Stimulated activated CD8-positive, alpha-beta memory T cell treated with anti-CD3 and anti-CD28 coated beads, Interleukin-15, amount 100 ng/mL, for 24 hours (primary cell): ENCODE data around the gene PI4K2A.
"Not testable (repeated sequence)": the region's sequence is repeated elsewhere in the genome, so short reads cannot be mapped to it uniquely, and the experiment has no call there.

Source experiments
- DNase-seq: peaks from one replicate; pipeline ENCODE4 v3.0.0-alpha.2; 2020; ENCODE audit warnings: low read depth

Gene PI4K2A

GRCh38 chr10:97632949-97633884, 7.3 kb upstream of the PI4K2A start, which contains the start of gene MORN4:
Gene MORN4, minus strand, starts transcription at chr10:97633500. Its CDS starts 13,847 bp downstream, at chr10:97619653.
- peak; percentile 72 for DNase-seq

GRCh38 chr10:97633921-97634320, 6.5 kb upstream of the PI4K2A start:
- DNase-seq, result no peak

- DNase-seq, result no peak
Observed at GRCh38 chr10:97635577-97635976, 4.9 kb upstream of the PI4K2A start.

GRCh38 chr10:97639090-97639489, 1.4 kb upstream of the PI4K2A start:
- not testable (repeated sequence) for DNase-seq

GRCh38 chr10:97640868-97641811, 669 bp downstream of the PI4K2A start:
- DNase-seq, result peak; percentile 16

- DNase-seq, result not testable (repeated sequence)
Observed at GRCh38 chr10:97642471-97643159, 2.1 kb downstream of the PI4K2A start.

GRCh38 chr10:97643441-97643985, 3.0 kb downstream of the PI4K2A start:
- no peak for DNase-seq

- DNase-seq, result no peak
Observed at GRCh38 chr10:97644936-97645335, 4.5 kb downstream of the PI4K2A start.

GRCh38 chr10:97647556-97647955, 7.1 kb downstream of the PI4K2A start:
- no peak for DNase-seq

- DNase-seq, result no peak
Observed at GRCh38 chr10:97648562-97649404, 8.3 kb downstream of the PI4K2A start.

GRCh38 chr10:97649405-97649750, 8.9 kb downstream of the PI4K2A start:
- not testable (repeated sequence) for DNase-seq

- DNase-seq, result no peak
Observed at GRCh38 chr10:97650726-97651125, 10.3 kb downstream of the PI4K2A start.

- DNase-seq, result no peak
Observed at GRCh38 chr10:97651773-97652172, 11.3 kb downstream of the PI4K2A start.

- no peak for DNase-seq
Observed at GRCh38 chr10:97656777-97657176, 16.3 kb downstream of the PI4K2A start.

GRCh38 chr10:97659589-97659988, 19.1 kb downstream of the PI4K2A start:
- no peak for DNase-seq

GRCh38 chr10:97664282-97664850, 23.9 kb downstream of the PI4K2A start:
- DNase-seq, result no peak

GRCh38 chr10:97666992-97667391, 26.5 kb downstream of the PI4K2A start:
- DNase-seq, result no peak

GRCh38 chr10:97667463-97667862, 27.0 kb downstream of the PI4K2A start:
- no peak for DNase-seq

- DNase-seq, result no peak
Observed at GRCh38 chr10:97669571-97669970, 29.1 kb downstream of the PI4K2A start.

GRCh38 chr10:97673736-97674525, 33.5 kb downstream of the PI4K2A start:
- DNase-seq, result no peak
